ACC112 (cell line): ENCODE measurements around the gene PLOD1.
A peak's percentile ranks its signal among the peaks of the same experiment; 100 is the strongest.

Experiments
- H2AFZ ChIP-seq: fragments of 200-600 bp; sonication (generic); one replicate; pipeline ENCODE4 v1.6.0; 2017; ENCODE audit warnings: antibody characterized with exemption, low read length; ENCODE audit not compliant: unreplicated experiment
- H3K27ac ChIP-seq: fragments of 200-600 bp; sonication (generic); 2 replicates; pipeline ENCODE4 v1.5.1; 2014; ENCODE audit warnings: low read depth, mild to moderate bottlenecking, antibody characterized with exemption, low read length, moderate library complexity
- H3K27me3 ChIP-seq: fragments of 200-600 bp; sonication (generic); 2 replicates; pipeline ENCODE4 v1.6.1; 2014; ENCODE audit warnings: mild to moderate bottlenecking, antibody characterized with exemption, low read length, moderate library complexity, mixed read lengths; ENCODE audit not compliant: insufficient read depth
- H3K36me3 ChIP-seq: fragments of 200-600 bp; sonication (generic); 2 replicates; pipeline ENCODE4 v1.6.1; 2016; ENCODE audit warnings: mild to moderate bottlenecking, antibody characterized with exemption, low read length, moderate library complexity, mixed read lengths; ENCODE audit not compliant: insufficient read depth
- H3K4me1 ChIP-seq: fragments of 200-600 bp; sonication (generic); one replicate; pipeline ENCODE4 v1.6.1; 2016; ENCODE audit warnings: low read length, mixed read lengths; ENCODE audit not compliant: insufficient read depth, unreplicated experiment, control insufficient read depth
- H3K4me3 ChIP-seq: fragments of 200-600 bp; sonication (generic); 2 replicates; pipeline ENCODE4 v1.5.1; 2014; ENCODE audit warnings: mild to moderate bottlenecking, low read depth, low read length
- H3K79me2 ChIP-seq: fragments of 200-600 bp; sonication (generic); one replicate; pipeline ENCODE4 v1.6.0; 2016; ENCODE audit warnings: low read length; ENCODE audit not compliant: control insufficient read depth, unreplicated experiment, insufficient read depth

Gene PLOD1

DNA sequence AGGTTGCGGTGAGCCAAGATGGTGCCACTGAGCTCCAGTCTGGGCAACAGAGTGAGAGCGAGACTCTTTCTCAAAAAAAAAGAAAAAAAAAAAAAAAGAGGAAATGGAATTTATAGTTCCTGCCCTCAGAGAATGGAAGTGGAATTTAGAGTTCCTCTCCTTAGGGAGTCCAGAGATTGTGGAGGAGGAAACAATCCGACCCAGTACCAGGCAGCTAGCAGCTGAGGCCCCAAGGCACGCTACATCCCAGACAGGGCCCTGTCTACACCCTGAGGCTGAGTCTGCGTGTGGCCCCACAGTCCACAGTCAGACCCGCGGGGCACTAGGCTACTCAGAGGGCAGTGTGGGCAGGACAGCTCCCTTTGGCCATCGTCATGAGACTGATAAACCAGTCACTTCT is 43.8 kb downstream of the PLOD1 start:
- Histone ChIP-seq H2AFZ (no peak overlapping the region), H3K27ac (no peak overlapping the region), H3K36me3 (peaks cover 4% of the 10 kb centered on the region; the same call in 1 of the 2 replicates), H3K4me1 (peaks cover 32% of the 10 kb centered on the region), H3K27me3 (no peaks in the 10 kb centered on the region), H3K4me3 (no peak overlapping the region), H3K79me2 (peaks cover 27% of the 10 kb centered on the region)

DNA sequence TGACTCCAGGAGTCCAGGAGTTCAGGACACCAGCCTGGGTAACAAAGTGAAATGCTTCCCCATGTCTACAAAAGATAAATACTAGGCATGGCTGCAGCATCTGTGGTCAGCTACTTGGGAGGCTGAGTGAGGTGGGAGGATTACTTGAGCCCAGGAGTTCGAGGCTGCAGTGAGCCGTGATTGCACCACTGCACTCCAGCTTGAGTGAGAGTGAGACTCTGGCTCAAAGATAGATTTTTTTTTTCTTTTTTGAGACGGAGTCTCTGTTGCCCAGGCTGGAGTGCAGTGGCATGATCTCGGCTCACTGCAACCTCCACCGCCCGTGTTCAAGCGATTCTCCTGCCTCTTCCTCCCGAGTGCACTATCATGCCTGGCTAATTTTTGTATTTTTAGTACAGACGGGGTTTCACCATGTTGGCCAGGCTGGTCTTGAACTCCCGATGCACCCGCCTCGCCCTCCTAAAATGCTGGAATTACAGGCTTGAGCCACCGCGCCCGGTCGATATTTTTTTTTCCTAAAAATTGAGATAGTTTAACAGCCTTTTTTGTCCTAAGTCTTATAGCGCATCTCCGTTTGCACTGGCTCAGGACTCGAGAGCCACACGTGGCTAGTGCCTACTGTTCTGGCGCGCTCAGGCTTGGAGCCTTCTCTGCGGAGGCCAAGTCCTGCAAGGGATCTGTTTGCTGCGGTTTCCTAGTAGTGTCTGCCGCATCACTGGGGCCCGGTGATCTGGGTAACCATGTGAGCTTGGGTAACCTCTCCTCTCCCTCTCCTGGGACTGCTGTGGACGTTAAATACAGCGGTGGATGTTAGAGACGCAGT is 44.7 kb downstream of the PLOD1 start:
- Histone ChIP-seq H2AFZ (peak overlapping the region; percentile 76), H3K36me3 (peaks cover 4% of the 10 kb centered on the region; the same call in 1 of the 2 replicates), H3K27me3 (no peaks in the 10 kb centered on the region), H3K4me3 (peak overlapping the region; percentile 82), H3K27ac (peak overlapping the region; percentile 77), H3K79me2 (peaks cover 34% of the 10 kb centered on the region), H3K4me1 (peaks cover 32% of the 10 kb centered on the region)

DNA sequence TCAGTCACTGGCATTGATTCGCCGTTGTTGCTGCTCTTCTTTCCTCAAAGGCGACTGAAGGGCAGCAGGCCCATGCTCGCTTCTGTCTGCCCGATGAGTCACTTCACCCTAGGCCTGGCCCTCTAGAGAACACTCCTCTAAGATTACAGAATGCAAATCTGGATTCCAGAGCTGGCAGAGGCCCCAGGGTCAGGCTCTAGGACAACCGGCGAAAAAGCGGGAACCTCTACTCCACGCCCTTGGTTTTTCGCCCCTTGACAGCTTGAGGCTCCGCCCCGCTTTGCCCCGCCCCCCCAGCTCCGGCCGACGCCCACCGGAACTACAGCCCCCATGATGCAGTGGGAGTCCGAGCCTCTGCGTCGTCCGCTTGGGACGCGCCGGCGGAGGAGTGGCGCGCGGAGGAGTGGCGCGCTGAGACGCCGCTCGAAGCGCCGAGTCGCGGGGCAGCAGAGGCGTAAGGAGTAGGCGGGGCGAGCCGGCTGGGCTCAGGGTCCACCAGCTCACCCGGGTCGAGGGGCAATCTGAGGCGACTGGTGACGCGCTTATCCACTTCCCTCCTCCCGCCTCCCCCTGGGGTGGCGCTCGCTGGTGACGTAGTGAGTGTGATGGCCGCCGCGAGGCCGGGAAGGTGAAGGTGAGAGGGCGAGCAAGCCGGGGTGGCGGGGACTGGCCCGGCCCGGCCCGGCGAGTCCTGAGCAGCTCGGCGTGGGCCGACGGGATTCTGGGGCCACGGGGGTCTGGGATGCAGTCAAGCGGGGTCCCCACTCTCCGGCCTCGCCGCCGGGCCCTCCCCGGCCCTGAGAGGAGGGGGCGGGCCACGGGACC is 45.5 kb downstream of the PLOD1 start, which contains the start of gene MFN2:
Gene MFN2 (plus strand): TSS at position 594 of the 825 bp plus-strand sequence. CDS start 8,725 bp downstream, outside the sequence.
- Histone ChIP-seq H3K27ac (peak within 1 kb of the TSS; percentile 77), H3K4me3 (peak within 1 kb of the TSS; percentile 82), H2AFZ (peak within 1 kb of the TSS; percentile 76), H3K27me3 (no peaks in the 10 kb centered on the region), H3K79me2 (peaks cover 42% of the 10 kb centered on the region), H3K36me3 (peaks cover 4% of the 10 kb centered on the region; the same call in 1 of the 2 replicates), H3K4me1 (peaks cover 32% of the 10 kb centered on the region)

DNA sequence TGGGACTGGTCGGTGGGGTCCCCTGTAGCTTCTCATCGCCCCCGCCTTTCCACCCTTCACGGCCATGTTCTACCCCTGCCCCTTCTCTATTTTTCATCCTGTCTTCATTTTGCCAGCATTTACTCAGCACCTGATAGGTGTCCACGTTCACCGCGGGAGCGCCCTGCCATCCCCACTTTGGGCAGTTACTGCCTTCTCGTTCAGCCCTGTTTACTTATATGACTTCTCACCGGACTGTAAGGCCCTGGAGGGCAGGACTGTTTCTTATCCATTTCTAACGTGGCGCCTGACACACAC is 46.1 kb downstream of the PLOD1 start:
- H3K79me2 ChIP-seq, result peaks cover 43% of the 10 kb centered on the region
- peaks cover 32% of the 10 kb centered on the region for H3K4me1 ChIP-seq
- H3K27me3 ChIP-seq, result no peaks in the 10 kb centered on the region
- H3K27ac ChIP-seq, result peak overlapping the region; percentile 77
- H2AFZ ChIP-seq, result peak overlapping the region; percentile 61
- H3K36me3 ChIP-seq, result peaks cover 4% of the 10 kb centered on the region; the same call in 1 of the 2 replicates
- peak overlapping the region; percentile 82 for H3K4me3 ChIP-seq

DNA sequence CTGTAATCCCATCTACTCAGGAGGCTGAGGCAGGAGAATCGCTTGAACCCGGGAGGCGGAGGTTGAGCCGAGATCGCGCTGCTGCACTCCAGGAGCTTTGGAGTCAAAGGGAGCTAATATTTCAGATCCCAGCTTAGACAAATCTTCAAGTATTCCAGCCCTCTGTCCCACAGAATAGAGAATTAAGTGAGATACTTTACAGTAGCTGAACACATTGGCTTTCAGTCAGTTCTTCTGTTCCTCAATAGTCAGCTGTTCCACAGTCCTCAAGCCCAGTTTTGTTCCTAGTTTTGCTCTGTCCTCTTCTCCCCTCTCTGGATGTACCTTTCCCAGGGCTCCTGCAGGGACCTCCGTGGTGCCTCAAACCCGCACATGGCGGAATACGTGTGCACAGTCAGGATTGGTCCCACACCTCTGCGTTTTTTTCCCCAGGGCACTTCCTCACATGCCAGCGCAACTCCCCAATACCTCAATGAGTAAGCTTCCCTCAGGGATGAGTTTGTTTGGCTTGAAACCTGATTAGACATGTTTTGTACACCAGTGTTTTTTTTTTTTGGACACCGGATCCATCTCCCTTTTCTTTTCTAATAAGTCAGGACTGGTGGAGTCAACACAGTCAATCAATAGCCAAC is 47.0 kb downstream of the PLOD1 start:
- Histone ChIP-seq H3K79me2 (peaks cover 51% of the 10 kb centered on the region), H3K4me1 (peaks cover 32% of the 10 kb centered on the region), H3K4me3 (peak overlapping the region; percentile 82), H3K27me3 (no peaks in the 10 kb centered on the region), H3K27ac (no peak overlapping the region), H3K36me3 (peaks cover 4% of the 10 kb centered on the region; the same call in 1 of the 2 replicates), H2AFZ (no peak overlapping the region)

DNA sequence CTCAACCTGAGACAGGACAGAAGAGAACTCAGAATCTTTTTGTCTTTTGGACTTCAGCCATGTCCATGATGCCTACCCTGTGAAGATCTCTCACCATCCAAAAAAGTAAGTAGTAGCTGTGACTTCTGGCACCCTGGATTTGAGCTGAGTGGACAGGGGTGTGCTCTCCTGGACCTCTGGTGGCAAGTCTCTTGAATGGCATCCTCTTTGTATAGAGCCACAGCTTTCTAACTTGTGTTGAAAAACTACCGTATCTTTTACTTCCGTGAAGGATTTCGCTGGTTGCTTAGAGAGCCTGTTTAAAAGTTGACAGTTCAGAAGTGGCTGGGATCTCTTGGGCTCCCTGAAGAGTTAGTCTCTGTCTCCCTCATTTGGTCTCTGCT is 47.5 kb downstream of the PLOD1 start:
- peaks cover 32% of the 10 kb centered on the region for H3K4me1 ChIP-seq
- H3K36me3 ChIP-seq, result peaks cover 4% of the 10 kb centered on the region; the same call in 1 of the 2 replicates
- H3K4me3 ChIP-seq, result peak overlapping the region; percentile 82; the same call in 1 of the 2 replicates
- H3K79me2 ChIP-seq, result peaks cover 51% of the 10 kb centered on the region
- H2AFZ ChIP-seq, result no peak overlapping the region
- no peaks in the 10 kb centered on the region for H3K27me3 ChIP-seq
- H3K27ac ChIP-seq, result no peak overlapping the region

DNA sequence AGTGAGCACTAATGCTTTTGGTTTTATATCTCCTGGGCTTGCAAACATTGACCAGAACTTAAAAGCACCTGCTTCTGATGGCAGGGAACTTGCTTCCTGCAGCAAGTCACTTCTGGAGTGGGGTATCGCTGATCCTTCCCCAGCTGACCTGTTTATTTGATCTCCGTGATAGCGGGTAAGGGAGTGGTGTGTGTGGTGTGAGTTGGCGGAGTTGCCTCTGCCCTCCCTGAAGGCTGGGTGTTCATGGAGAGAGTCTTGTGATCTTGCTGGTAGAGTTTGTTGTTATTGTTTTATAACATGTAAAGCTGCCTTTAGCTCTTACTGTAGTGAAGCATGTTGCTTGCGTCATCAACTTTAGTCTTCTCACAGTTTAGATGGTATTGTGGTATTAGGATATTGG is 49.6 kb downstream of the PLOD1 start:
- peaks cover 56% of the 10 kb centered on the region for H3K79me2 ChIP-seq
- no peak overlapping the region for H2AFZ ChIP-seq
- peaks cover 22% of the 10 kb centered on the region for H3K4me1 ChIP-seq
- no peak overlapping the region for H3K4me3 ChIP-seq
- H3K27ac ChIP-seq, result no peak overlapping the region
- peaks cover 4% of the 10 kb centered on the region; the same call in 1 of the 2 replicates for H3K36me3 ChIP-seq
- H3K27me3 ChIP-seq, result no peaks in the 10 kb centered on the region

DNA sequence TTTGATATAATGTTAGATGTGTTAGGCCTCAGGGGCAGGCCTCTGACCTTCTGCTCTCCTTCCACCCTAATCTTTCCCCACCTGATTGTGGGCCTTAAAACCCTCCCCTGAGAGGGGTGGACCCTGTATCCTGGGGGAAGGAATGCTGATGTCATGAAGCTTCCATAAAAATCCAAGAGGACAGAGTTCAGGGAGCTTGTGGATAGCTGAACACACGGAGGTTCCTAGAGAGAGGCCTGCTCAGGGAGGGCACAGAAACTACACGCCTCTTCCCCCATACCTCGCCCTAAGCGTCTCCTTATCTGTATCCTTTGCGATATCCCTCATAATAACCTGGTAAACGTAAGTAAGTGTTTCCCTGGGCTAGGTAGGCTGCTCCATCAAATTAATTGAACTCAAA is 50.1 kb downstream of the PLOD1 start:
- Histone ChIP-seq H2AFZ (no peak overlapping the region), H3K36me3 (peaks cover 6% of the 10 kb centered on the region; the same call in 1 of the 2 replicates), H3K27me3 (no peaks in the 10 kb centered on the region), H3K79me2 (peaks cover 56% of the 10 kb centered on the region), H3K27ac (no peak overlapping the region), H3K4me1 (peaks cover 18% of the 10 kb centered on the region), H3K4me3 (no peak overlapping the region)

DNA sequence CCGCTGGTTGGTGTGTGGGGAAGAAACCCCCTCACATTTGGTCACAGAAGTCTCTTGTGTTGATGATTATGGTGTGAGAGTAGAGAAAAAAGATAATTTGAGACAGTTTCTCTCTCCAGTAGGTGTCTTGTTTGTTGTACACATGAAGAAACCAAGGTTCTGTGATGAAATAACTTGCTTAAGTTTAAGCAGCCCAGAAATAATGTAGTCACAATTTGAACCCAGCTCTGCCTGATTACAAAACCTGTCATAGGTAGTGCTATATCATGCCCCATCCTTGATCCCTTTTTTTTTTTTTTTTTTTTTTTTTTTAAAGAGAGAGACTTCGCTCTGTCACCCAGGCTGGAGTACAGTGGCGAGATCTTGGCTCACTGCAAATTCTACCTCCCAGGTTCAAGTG is 50.7 kb downstream of the PLOD1 start:
- Histone ChIP-seq H2AFZ (no peak overlapping the region), H3K36me3 (peaks cover 9% of the 10 kb centered on the region; the same call in 1 of the 2 replicates), H3K4me1 (peaks cover 17% of the 10 kb centered on the region), H3K4me3 (no peak overlapping the region), H3K27me3 (no peaks in the 10 kb centered on the region), H3K27ac (no peak overlapping the region), H3K79me2 (peaks cover 56% of the 10 kb centered on the region)

DNA sequence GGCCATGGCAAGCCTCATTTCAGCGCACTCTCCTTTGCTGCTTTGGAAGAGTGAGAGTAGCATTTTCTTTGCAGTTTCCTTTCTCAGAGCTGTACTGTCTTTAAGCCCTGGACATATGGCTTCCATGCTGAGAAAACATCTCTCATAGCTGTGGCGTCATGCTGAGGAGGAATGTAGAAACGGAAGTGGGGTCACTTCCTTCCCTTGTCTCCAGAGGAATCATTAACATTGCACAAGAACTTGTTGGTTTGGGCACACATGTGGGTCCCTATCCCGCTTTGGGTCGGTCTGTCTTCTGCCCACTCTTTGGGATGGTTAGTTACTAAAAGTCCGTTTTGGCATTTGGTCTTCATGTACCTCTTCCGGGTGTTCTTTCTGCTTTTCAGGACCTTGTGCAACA is 51.3 kb downstream of the PLOD1 start:
- Histone ChIP-seq H3K4me1 (peaks cover 17% of the 10 kb centered on the region), H3K4me3 (no peak overlapping the region), H3K79me2 (peaks cover 54% of the 10 kb centered on the region), H3K27ac (peak overlapping the region; percentile 36; the same call in 1 of the 2 replicates), H2AFZ (no peak overlapping the region), H3K36me3 (peaks cover 9% of the 10 kb centered on the region; the same call in 1 of the 2 replicates), H3K27me3 (no peaks in the 10 kb centered on the region)
